Neural progenitor cell (in vitro differentiated cells): ENCODE results near the gene GPR132. TPM values are rescaled to one million over a fixed set of nuclear protein-coding genes. Genes with fewer than 3 reads are reported as not detected.
"Not testable (repeated sequence)": the region's sequence is repeated elsewhere in the genome, so short reads cannot be mapped to it uniquely, and the experiment has no call there.

ENCODE experiments used
- DNase-seq: peaks from one replicate; pipeline ENCODE4 v3.0.0-alpha.2; 2016; ENCODE audit warnings: low spot score
- H2AFZ ChIP-seq: fragments of 200-600 bp; sonication (generic); replicated peaks from 2 replicates; pipeline ENCODE4 v1.6.1; 2016; ENCODE audit warnings: antibody characterized with exemption
- H3F3A ChIP-seq: fragments of 200-600 bp; sonication (generic); 2 replicates; pipeline ENCODE4 v1.6.1; 2016; ENCODE audit warnings: antibody characterized with exemption, low read depth
- H3K27ac ChIP-seq: fragments of 200-600 bp; sonication (generic); 2 replicates; pipeline ENCODE4 v1.5.1; 2016; ENCODE audit warnings: mild to moderate bottlenecking
- H3K27me3 ChIP-seq: fragments of 200-600 bp; sonication (generic); 2 replicates; pipeline ENCODE4 v1.6.1; 2016; ENCODE audit warnings: mild to moderate bottlenecking, moderate library complexity
- H3K36me3 ChIP-seq: fragments of 200-600 bp; sonication (generic); 2 replicates; pipeline ENCODE4 v1.5.1; 2016
- H3K4me1 ChIP-seq: fragments of 200-600 bp; sonication (generic); 2 replicates; pipeline ENCODE4 v1.6.1; 2016; ENCODE audit warnings: mixed run types
- H3K4me2 ChIP-seq: fragments of 200-600 bp; sonication (generic); 2 replicates; pipeline ENCODE4 v1.6.1; 2016
- H3K4me3 ChIP-seq: fragments of 200-600 bp; sonication (generic); 2 replicates; pipeline ENCODE4 v1.5.1; 2016
- H3K79me2 ChIP-seq: fragments of 200-600 bp; sonication (generic); 2 replicates; pipeline ENCODE4 v1.6.1; 2016; ENCODE audit warnings: low read depth
- H3K9ac ChIP-seq: fragments of 200-600 bp; sonication (generic); 2 replicates; pipeline ENCODE4 v1.6.1; 2016
- H3K9me3 ChIP-seq: fragments of 200-600 bp; sonication (generic); 2 replicates; pipeline ENCODE4 v1.5.1; 2016; ENCODE audit warnings: low read depth
- H4K20me1 ChIP-seq: fragments of 200-600 bp; sonication (generic); 2 replicates; pipeline ENCODE4 v1.6.1; 2016; ENCODE audit warnings: low read depth
- H3K27ac Mint-ChIP-seq: 3 replicates; pipeline ENCODE4 v1.8.0; 2021; ENCODE audit warnings: mixed read lengths
- H3K27me3 Mint-ChIP-seq: 2 replicates; pipeline ENCODE4 v1.8.0; 2022; ENCODE audit warnings: low read depth, mild to moderate bottlenecking, inconsistent platforms, moderate library complexity, mixed read lengths; ENCODE audit not compliant: insufficient read depth
- H3K36me3 Mint-ChIP-seq: 3 replicates; pipeline ENCODE4 v1.8.0; 2021; ENCODE audit warnings: mixed read lengths
- H3K4me1 Mint-ChIP-seq: 3 replicates; pipeline ENCODE4 v1.8.0; 2021; ENCODE audit warnings: mixed read lengths
- H3K4me3 Mint-ChIP-seq: 3 replicates; pipeline ENCODE4 v1.8.0; 2021; ENCODE audit warnings: mild to moderate bottlenecking, moderate library complexity, mixed read lengths
- H3K9me3 Mint-ChIP-seq: 3 replicates; pipeline ENCODE4 v1.8.0; 2020; ENCODE audit warnings: mixed read lengths
- CTCF ChIP-seq: fragments of 200-600 bp; sonication (generic); IDR thresholded peaks from 2 replicates; pipeline ENCODE4 v1.5.1; 2017; ENCODE audit warnings: antibody characterized with exemption, mild to moderate bottlenecking
- EZH2 ChIP-seq: fragments of 200-600 bp; sonication (generic); IDR thresholded peaks from 2 replicates; pipeline ENCODE4 v1.6.1; 2017; ENCODE audit warnings: antibody characterized with exemption, mild to moderate bottlenecking, moderate library complexity
- EZH2phosphoT487 ChIP-seq: fragments of 200-600 bp; sonication (generic); IDR thresholded peaks from 2 replicates; pipeline ENCODE4 v1.6.1; 2017; ENCODE audit warnings: antibody characterized with exemption
- total RNA-seq: library from RNA; depleted of rRNA; stranded (reverse); fragments of >200 nt; gene quantifications from 2 replicates; pipeline ENCODE4 v1.2.3, GENCODE V29; 2015; ENCODE audit warnings: low replicate concordance

GPR132 gene
- total RNA-seq, 1 donor from 2014 or later: 0.51 TPM

- Mint-ChIP-seq H3K4me3 (no peak overlapping the region), H3K27ac (no peak overlapping the region), H3K36me3 (no peaks in the 10 kb centered on the region), H3K9me3 (no peaks in the 10 kb centered on the region), H3K4me1 (peaks cover 8% of the 10 kb centered on the region), H3K27me3 (peaks cover 8% of the 10 kb centered on the region)
- Histone ChIP-seq H3K9ac (no peak overlapping the region), H3K27me3 (peaks cover 36% of the 10 kb centered on the region), H3K4me2 (no peak overlapping the region), H2AFZ (no peak overlapping the region), H3K4me3 (no peak overlapping the region), H3K79me2 (no peaks in the 10 kb centered on the region), H3K36me3 (no peaks in the 10 kb centered on the region), H3K27ac (no peak overlapping the region), H3K4me1 (no peaks in the 10 kb centered on the region), H3F3A (no peaks in the 10 kb centered on the region), H3K9me3 (no peaks in the 10 kb centered on the region), H4K20me1 (no peaks in the 10 kb centered on the region)
- TF ChIP-seq CTCF: no peak
- no peak for TF ChIP-seq EZH2
- DNase-seq: no peak
Measured at GRCh38 chr14:105028251-105028927, 36.8 kb downstream of the GPR132 start.

GRCh38 chr14:105027718-105028117, 37.5 kb downstream of the GPR132 start:
- not testable (repeated sequence) for H3K9me3 Mint-ChIP-seq, DNase-seq, H2AFZ ChIP-seq, H3K4me3 Mint-ChIP-seq, H3K4me2 ChIP-seq, H3K9me3 ChIP-seq, H3K27me3 Mint-ChIP-seq, H3K4me1 ChIP-seq, H3K27ac Mint-ChIP-seq, H3K36me3 ChIP-seq, H3K27ac ChIP-seq, H3K9ac ChIP-seq, H4K20me1 ChIP-seq, H3K79me2 ChIP-seq, H3K36me3 Mint-ChIP-seq, H3F3A ChIP-seq, H3K4me3 ChIP-seq
- peaks cover 13% of the 10 kb centered on the region for H3K4me1 Mint-ChIP-seq
- peaks cover 30% of the 10 kb centered on the region for H3K27me3 ChIP-seq

GRCh38 chr14:105026802-105027563, 38.2 kb downstream of the GPR132 start:
- no peak overlapping the region for H2AFZ ChIP-seq
- H3K27ac ChIP-seq: no peak overlapping the region

More at GRCh38 chr14:105026802-105027563, 38.2 kb downstream of the GPR132 start:
- no peak overlapping the region for H3K4me2 ChIP-seq
- Mint-ChIP-seq H3K27ac (no peak overlapping the region), H3K36me3 (no peaks in the 10 kb centered on the region), H3K9me3 (no peaks in the 10 kb centered on the region), H3K4me3 (no peak overlapping the region), H3K27me3 (no peaks in the 10 kb centered on the region), H3K4me1 (peaks cover 17% of the 10 kb centered on the region)
- H3K79me2 ChIP-seq: peaks cover 8% of the 10 kb centered on the region
- H3F3A ChIP-seq: peaks cover 2% of the 10 kb centered on the region
- no peak overlapping the region for H3K4me3 ChIP-seq
- H3K36me3 ChIP-seq: no peaks in the 10 kb centered on the region
- H4K20me1 ChIP-seq: no peaks in the 10 kb centered on the region
- no peaks in the 10 kb centered on the region for H3K9me3 ChIP-seq
- TF ChIP-seq EZH2phosphoT487 (no peak), CTCF (no peak), EZH2 (no peak)
- H3K27me3 ChIP-seq: peaks cover 22% of the 10 kb centered on the region
- no peaks in the 10 kb centered on the region for H3K4me1 ChIP-seq
- H3K9ac ChIP-seq: no peak overlapping the region
- DNase-seq: no peak
